Omental fat pad (tissue), 4 donors: ENCODE measurements around the gene ZNF473. TPM values are rescaled to one million over a fixed set of nuclear protein-coding genes. Genes with fewer than 3 reads are reported as not detected.

ENCODE experiments used
- ATAC-seq: fragments of 150-250 bp; one replicate; pipeline ENCODE4 v1.9.1; 2016; ENCODE audit warnings: mild to moderate bottlenecking, moderate library complexity; ENCODE audit not compliant: low FRiP score
- DNase-seq: peaks from one replicate; pipeline ENCODE4 v3.0.0-alpha.2; 2019; ENCODE audit warnings: low spot score
- total RNA-seq, 4 donors: library from RNA; depleted of rRNA; stranded (reverse); fragments of >200 nt; gene quantifications; one replicate each; pipeline ENCODE4 v1.1.0, GENCODE V29; 2016
- TF ChIP-seq, protein P1 (sequence below), 3 donors: fragments of 450-650 bp; IDR thresholded peaks; one replicate each; pipeline ENCODE4 v1.5.1; 2016 to 2017; ENCODE audit warnings: antibody characterized with exemption in 3 of 3, mild to moderate bottlenecking in 3 of 3, moderate library complexity in 2 of 3

Gene ZNF473
- total RNA-seq, 4 donors from 2014 or later, result 7.3 to 13.6 (median 10.6) TPM

DNA sequence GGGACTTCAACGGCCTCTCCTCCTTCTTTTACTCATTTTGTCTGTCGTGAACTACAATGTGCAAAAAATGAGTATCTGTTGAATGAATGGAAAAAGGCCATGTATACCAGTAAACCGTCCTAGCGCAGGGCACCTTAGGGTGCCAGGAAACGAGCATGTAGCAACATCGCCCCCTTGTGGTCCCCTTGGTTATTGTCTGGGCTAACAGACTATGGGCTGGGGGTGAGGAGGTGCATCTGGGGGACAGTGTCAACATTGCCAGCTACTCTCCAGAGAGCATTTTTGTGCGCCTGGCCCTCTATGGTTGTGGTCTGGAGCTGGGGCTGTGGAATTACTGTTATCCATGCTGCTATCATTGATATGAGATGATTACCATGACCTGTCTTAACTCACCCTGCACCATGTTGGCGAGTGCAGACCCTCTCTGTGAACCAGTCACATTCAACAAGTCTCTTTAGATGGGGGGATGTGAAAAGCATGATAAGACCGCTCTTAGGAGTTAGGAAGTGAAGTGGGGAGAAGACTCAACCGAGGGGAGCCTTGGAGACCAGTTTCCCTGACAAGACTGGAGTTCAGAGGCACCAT, 42.1 kb upstream of the ZNF473 start:
- TF ChIP-seq, protein P1, sequence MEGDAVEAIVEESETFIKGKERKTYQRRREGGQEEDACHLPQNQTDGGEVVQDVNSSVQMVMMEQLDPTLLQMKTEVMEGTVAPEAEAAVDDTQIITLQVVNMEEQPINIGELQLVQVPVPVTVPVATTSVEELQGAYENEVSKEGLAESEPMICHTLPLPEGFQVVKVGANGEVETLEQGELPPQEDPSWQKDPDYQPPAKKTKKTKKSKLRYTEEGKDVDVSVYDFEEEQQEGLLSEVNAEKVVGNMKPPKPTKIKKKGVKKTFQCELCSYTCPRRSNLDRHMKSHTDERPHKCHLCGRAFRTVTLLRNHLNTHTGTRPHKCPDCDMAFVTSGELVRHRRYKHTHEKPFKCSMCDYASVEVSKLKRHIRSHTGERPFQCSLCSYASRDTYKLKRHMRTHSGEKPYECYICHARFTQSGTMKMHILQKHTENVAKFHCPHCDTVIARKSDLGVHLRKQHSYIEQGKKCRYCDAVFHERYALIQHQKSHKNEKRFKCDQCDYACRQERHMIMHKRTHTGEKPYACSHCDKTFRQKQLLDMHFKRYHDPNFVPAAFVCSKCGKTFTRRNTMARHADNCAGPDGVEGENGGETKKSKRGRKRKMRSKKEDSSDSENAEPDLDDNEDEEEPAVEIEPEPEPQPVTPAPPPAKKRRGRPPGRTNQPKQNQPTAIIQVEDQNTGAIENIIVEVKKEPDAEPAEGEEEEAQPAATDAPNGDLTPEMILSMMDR (IDR thresholded peaks at IDR 0.05), result peak in 1 of 3 donors; percentile 9
- peak; percentile 75 for DNase-seq
- ATAC-seq, result peak; percentile 37

DNA sequence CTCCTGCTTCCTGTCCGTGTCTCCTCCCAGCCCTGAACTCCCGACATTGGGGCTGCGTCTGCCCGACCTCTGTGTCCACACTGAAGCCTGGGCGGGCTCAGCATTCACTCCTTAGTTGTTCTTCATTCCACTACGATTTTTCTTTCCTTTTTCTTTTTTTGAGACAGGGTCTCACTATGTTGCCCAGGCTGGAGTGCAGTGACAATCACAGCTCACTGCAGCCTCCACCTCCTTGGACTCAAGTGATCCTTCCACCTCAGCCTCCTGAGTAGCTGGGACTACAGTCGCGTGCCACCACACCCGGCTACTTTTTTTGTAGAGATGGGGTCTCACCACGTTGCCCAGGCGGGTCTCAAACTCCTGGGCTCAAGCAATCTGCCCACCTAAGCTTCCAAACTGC, 41.3 kb upstream of the ZNF473 start:
- TF ChIP-seq, protein P1 (IDR thresholded peaks at IDR 0.05), result no peak
- DNase-seq (no peak), ATAC-seq (no peak)

DNA sequence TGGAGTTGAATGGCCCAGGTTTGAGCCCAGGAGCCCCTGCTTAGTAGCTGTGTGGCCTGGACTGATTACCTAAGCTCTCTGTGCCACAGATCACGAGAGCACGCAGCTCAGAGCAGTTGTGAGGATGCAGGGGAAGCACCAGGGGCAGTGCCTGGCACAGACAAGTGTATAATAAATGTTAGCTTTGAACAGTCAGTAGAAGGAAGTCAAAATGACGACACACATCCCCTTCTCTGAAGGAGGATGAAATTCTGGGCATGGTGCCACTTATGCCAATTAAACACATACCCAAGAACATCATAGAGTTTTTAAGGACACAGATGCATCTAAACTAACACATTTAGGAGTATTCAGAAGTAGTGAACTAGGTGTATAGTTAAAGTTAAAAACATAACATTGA, 39.9 kb upstream of the ZNF473 start:
- DNase-seq (no peak), ATAC-seq (no peak)
- TF ChIP-seq, protein P1 (IDR thresholded peaks at IDR 0.05), result no peak

DNA sequence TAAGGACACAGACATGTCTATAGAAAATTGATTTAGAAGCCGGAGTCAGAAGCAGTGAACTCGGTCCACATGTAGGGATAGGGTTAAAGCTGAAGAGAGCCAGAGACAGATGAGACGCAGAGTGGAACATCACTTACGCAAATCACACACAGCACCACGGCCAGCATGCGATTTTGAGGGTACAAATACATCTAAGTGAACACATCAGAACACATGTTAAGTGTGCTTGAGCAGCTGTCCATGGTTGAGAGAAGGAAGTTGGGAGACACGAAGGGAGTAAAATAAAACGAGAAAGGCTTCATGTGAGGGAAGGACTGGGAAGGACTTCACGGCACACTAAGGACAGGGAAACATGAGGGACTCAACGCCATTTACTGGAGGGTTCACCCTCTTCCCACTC, 39.5 kb upstream of the ZNF473 start:
- TF ChIP-seq, protein P1 (IDR thresholded peaks at IDR 0.05), result no peak
- no peak for DNase-seq
- no peak for ATAC-seq

DNA sequence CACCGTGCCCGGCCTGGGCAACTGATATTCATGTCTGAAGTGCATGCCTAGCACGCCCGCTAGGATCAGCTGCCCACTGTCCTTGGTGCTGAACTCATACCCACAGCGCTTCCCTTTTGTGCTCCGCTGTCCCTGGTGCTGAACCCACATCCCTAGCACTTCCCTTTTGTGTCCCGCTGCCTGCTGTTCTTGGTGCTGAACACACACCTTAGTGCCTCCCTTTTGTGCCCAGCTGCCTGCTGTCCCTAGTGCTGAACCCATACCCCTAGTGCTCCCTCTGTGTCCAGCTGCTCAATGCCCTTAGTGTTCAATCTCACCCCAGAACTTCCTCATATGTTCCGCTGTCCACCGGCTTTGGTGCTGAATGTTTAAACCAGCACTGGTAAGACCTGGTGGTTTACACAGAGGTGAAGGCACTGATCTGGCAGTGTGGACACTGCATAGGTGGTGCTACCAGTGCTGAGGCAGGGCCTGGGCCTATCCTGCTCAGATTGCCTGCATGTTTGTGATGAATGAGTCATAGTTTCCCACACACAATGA, 38.6 kb upstream of the ZNF473 start:
- TF ChIP-seq, protein P1 (IDR thresholded peaks at IDR 0.05), result no peak
- DNase-seq (peak; percentile 80), ATAC-seq (peak; percentile 55)

DNA sequence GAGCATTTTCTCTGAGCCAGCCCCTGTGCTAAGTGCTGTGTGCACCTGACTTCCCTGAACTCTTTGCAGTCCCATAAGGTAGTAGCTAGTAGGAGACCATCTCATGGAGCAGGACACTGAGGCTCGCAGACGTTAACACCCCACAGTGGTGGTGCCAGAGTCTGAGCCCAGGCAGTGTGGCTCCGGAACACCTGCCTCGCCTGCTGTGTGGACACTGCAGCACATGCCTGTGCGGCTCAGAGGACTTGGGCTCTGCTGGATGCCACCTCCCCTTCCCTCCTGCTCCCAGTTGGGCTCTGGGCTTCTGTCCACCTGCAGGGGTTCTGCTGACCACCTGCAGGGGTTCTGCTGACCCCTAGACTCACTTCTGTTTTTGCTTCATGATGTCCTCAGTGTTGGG, 37.8 kb upstream of the ZNF473 start:
- DNase-seq, result no peak
- TF ChIP-seq, protein P1 (IDR thresholded peaks at IDR 0.05), result no peak
- ATAC-seq, result no peak

DNA sequence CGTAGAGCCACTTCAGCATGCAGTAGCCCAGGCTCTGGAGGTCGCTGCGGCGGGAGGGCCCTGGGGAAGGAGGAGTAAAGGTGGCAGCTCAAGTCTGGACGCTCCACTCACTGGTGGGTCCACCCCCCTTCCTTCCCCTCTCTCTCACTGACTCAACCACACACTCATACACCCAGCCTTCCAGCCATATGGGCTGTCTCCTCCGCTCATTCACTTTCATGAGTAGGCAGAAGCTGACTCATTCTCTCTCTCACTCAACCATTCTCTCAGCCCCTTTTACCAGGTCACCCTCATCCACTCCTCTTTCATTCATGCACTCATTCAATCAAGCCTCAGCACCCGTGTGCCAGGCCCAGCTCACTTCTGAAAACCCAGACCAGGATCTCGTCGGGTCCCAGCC, 37.4 kb upstream of the ZNF473 start:
- ATAC-seq, result no peak
- TF ChIP-seq, protein P1 (IDR thresholded peaks at IDR 0.05), result no peak
- no peak for DNase-seq
